H4 (cell line): ENCODE results near the gene SLC25A23. TPM values are rescaled to one million over a fixed set of nuclear protein-coding genes. Genes with fewer than 3 reads are reported as not detected.
A peak's percentile ranks its signal among the peaks of the same experiment; 100 is the strongest.

Experiments
- DNase-seq: peaks from one replicate; pipeline ENCODE4 v3.0.0-alpha.2; 2015; ENCODE audit warnings: low spot score
- total RNA-seq: library from RNA; depleted of rRNA; stranded (reverse); fragments of >200 nt; shearing (Covaris generic); gene quantifications from 2 replicates; pipeline ENCODE4 v1.2.3, GENCODE V29; 2014

SLC25A23 gene
- total RNA-seq, 1 experiment from 2014 or later = 16.6 TPM

DNA sequence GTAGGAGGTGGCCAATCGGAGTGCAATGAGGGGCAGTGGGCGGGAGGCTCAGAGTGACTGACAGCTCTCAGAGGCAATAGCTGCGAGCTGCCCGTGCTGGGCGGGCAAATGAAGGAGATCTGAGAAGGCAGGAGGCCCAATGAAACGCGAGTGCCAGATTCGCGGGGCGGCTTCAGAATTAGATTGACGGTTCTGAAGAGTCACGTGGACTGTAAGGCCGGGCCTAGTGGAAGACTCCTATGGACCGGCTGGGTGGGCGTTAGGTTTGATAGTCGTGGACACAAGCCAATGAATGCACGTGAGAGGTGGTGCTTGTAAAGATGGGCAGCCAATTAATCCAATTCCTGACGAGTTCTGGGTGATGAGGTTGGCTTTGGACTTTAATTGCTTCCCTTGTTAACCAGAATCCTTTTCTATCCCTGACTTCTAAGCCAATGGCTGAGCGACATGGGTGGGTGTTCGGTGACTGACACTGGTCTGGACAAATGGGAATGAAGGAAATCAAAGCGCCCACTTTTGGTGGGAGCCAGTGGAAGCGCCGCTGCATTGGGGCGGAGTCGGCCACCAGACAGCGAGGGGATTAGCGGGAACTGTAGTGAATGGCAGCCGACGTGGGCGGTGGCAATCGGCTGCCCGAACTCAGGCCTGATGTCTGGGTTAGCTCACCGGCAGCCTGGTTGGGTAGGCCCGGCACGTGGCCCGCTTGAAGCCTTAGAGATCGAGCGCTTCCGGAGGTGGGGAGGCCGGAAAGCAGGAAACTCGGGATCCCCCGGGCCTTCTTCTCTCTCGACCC is 34.5 kb downstream of the SLC25A23 start:
- DNase-seq = peak; percentile 100

DNA sequence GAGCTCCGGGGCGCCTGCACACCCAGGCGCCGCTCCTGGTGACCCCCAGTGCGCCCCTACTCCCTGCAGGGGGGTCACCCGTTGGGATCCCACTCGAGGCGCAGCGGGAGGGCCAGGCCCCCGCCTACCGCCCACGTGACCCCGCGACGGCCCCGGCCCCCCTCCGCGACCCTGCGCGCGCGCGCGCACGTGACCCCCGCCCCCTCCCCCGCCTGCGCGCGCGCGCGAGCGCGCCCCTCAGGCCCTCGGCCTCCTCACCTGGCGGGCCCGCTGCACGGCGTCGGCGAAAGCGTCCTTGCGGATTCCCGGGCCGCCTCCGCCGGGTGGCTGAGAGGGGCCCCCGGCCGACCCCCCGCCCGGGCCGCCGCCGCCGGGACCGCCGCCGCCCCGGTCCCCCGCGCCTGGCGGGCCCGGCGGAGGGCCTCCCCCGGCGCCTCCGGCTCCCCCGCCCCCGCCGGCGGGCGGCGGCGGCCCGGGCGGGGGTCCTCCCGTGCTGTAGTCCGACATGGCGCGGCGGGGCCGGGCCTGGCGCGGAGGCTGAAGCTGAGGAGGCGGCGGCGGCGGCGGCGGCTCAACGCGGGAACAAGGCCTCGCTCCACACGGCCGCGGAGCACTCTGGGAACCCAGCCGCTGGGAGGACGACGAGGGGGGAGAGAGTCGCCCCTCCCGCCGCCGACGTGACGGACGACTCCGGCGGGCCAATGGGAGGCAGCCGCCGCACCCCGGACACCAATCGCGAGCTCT is 35.2 kb downstream of the SLC25A23 start, which contains the start of gene KHSRP:
Gene KHSRP (minus strand): TSS at position 617 of the 744 bp plus-strand sequence. CDS start 110 bp downstream, at position 507.
- DNase-seq = no peak

- DNase-seq = no peak
Observed at GRCh38 chr19:6423499-6424194, 35.9 kb downstream of the SLC25A23 start.

- DNase-seq = no peak
Observed at GRCh38 chr19:6421075-6422014, 38.2 kb downstream of the SLC25A23 start.

DNA sequence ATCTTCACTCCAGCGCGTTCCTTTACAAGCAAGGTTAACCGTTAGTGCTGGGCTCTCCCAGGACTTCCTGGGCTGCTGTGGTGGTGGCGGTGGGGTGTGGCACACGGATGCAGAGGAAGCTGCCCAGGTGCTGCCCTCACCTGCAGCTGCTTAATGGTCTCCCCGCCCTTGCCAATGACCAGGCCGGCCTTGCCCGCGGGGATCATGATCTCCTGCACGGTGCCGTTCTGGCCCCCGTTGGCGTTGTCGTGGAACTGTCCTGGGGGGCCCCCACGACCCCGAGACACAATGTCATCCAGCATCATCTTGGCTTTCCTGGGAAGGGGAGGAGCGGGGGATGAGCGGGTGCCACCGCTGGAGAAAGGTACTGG is 41.0 kb downstream of the SLC25A23 start:
- no peak for DNase-seq

DNA sequence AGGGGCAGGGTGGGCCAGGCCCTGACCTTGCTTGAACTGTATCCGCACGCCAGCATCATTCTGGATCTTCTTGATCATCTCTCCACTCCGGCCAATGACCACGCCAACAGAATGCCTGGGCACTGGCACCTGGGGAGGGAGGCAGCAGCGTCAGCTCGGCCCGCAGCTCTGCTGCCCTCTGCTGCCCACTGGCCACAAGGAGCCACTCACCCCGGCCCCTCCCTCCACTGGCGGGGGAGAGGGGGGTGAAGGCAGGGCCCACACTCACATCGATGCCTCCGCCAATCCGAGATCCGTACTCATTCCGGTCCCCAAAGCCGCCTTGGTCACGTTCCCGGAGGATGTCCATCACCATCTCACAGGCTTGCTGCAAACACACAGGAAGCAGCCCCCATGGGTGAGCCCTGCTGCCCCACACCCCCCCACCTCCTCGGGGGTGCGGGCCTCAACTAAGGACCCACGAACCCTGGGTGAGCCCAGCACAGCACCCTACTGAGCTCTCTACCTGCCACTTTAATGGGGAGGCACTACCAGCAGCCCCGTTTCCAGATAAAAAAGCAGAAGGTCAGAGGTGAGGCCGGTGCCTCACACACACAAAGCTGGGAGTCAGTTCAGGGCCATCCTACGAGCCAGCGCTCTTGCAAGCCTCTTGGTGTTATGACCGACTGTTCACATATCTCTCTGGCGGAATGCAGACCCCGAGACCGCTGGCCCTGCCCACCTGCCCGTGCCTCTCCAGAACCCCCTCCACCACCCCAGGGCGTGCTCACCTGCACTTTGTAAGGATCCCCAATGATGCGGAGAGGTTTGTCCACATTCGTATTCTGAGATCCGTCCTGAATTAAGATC is 41.7 kb downstream of the SLC25A23 start:
- DNase-seq = no peak

- DNase-seq = no peak
Observed at GRCh38 chr19:6416658-6417405, 42.8 kb downstream of the SLC25A23 start.

DNA sequence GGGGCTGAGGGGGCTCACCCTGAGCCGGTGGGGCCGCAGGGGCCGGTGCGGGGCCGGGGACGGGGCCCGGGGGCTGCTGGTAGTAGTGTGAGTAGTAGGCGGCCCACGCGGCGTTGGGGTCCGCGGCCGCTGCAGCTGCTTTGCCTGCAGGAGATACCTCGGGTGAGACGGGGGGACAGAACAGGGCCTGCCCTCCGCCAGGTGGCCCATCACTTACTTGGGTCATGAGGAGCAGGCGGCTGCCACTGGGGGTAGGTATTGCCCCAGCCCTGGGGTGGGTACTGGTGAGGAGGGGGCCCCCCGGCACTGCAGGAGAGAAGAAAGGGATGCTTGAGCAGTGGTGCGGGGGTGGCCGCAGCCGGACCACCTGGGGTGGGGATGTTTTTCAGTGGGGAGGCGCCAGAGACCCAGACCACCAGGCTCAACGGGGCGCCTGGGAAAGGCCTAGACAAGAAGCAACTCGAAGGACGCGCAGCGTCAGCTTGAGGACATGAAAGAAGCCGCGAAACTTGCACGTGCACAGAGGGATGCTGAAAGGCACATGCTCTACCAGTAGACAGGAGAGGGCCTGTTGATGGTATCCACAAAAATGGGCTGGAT is 43.9 kb downstream of the SLC25A23 start:
- DNase-seq = no peak

- no peak for DNase-seq
Observed at GRCh38 chr19:6414793-6415590, 44.6 kb downstream of the SLC25A23 start.

DNA sequence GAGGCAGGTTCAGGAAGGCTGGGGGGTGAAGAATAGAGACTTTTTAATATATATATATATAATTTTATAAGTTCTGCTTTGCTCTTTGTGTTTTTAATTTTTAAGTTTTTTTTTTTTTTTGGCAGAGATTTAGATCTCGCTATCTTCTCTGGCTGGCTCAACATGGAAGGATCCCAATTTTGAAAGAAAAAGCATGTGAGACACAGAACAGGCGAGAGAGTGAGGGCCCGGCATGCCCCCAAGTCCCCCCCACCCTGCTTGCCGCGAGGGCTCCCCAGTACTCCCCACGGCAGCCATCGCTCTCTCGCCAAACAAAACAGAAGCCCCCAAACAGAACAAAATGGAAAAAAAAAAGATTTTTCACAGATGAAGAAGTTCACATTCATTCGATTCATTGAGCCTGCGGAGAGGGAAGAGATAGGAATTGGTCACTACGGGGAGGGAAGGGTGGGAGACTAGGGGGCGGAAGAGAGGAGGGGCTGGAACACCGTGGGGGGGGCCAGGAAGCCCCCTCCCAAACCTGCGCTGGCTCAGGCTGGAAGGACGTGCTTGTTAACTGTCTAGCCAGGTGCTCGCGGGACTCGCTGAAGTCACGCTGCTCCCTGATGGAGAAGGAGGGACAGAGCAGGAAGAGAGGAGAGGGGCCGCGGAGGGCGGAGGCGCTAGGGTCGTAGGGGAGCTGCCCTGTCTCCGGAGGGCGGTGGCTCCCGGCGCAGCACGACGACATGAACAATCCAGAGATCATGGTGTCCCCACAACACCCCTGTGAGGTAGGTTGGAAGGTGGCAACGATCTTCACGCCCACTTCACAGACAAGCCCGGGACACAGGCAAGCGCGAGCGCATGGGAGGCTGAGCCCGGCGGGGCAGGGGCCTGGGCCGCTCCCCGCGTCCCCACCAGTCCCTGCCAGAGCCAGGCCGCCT is 45.6 kb downstream of the SLC25A23 start:
- DNase-seq = no peak

DNA sequence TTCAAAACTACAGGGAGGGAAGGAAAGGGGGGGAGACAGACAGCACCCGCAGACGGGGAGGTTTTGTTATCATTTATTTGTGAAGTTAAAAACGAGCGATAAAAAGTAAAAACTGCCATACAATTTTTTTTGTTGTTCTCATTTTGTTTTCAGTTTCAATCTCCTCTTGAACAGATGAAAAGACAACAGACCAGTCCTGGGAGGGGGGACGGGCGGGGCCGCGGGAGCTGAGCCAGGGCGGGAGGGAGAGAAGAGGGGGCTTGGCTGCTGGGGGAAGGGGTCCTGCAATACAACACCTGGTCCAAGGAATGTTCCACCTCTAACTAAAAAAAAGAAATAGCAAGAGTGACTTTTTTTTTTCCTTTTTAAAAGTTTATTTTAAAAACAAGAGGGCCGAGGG is 46.3 kb downstream of the SLC25A23 start:
- DNase-seq = no peak

DNA sequence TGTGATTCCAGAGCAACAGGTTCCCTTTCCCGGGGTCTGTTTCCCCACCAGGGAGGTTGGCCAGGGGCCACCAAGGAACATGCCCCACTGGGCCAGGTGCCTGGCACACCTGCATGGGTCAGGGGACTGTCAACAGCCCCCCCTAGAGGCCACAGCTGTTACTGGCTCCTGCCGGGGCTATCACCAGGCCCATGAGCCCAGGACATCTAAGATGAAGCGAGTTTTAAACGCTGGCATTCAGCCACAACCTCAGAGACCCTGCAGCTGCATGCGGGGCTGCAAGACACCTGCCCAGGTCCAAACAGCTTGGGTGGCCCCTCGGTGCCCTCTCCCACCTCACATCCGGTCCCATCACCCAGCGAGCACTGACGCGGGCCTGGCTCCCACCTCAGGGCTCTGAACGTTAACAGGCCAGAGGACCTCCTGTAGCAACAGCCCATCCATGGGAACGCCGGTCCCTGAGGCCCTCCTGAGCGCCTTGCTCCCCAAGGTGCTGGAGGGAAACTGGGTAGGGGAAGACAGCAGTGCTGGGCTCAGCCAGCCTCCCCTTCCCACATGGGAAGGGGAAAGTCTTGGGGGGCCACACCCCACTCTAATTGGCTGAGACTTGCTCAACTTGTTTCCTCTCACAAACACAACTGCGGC is 47.0 kb downstream of the SLC25A23 start:
- no peak for DNase-seq

DNA sequence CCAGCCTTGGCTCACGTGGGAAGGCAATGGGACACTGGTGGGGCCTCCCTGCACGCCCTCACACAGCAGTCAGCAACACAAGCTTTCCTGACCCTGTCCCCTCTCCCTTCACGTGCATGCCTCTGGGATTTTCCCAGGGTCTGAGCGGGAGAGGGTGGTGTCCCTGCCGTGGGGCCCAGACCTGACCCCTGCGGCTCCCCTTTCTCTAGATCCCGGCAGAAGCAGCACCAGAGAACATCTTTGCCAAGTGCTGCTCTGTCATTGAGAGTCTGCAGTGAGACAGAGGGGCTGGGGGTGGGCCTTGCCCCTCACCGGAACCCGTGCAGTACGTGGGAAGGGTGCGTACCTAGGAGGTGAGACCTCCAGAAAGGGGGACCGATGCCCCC is 47.5 kb downstream of the SLC25A23 start:
- DNase-seq = no peak

- no peak for DNase-seq
Observed at GRCh38 chr19:6409346-6409745, 50.2 kb downstream of the SLC25A23 start.

DNA sequence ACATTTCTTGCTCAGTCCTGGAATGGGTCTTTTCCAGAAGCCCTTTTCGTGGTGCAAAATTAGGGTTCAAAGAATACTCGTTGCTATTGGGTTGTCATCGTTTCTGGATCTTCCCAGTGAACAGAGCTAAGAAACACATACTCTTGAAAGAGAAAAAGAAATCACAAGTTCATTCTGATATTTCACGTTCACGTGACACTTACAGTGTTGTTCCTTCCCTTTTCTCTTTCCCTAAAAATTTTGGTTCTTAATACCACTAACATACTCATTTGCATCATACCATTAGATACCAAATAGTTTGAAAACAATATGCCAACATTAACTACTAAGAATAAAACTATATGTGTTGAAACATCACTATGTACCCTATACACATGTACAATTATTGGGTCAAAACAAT is 53.2 kb downstream of the SLC25A23 start:
- DNase-seq = no peak

- DNase-seq = no peak
Observed at GRCh38 chr19:6402837-6403608, 56.6 kb downstream of the SLC25A23 start.
